SW480 (cell line): Measurements from ENCODE around the gene ESPN.
A peak's percentile ranks its signal among the peaks of the same experiment; 100 is the strongest.

Source experiments
- DNase-seq: peaks from one replicate; pipeline ENCODE4 v3.0.0-alpha.2; 2016; ENCODE audit warnings: low spot score

ESPN gene

DNA sequence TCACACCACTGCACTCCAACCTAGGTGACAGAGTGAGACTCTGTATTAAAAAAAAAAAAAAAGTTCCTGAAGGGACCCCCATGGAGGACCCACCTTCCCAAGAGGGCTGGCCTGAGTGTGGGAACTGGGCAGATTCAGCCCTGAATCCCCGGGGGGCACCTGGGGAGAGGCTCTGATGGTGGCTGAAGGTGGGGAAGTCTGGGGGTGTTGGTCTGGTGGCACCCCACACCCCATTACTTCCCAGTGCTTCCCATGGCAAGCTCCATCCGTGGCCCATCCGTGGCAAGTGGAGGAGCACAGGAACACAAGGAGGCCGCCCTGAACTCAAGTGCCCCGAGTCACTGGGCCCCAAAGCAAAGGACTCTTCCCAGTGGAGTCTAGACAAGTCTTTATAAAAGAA lies 42.2 kb downstream of the ESPN start:
- no peak for DNase-seq

DNA sequence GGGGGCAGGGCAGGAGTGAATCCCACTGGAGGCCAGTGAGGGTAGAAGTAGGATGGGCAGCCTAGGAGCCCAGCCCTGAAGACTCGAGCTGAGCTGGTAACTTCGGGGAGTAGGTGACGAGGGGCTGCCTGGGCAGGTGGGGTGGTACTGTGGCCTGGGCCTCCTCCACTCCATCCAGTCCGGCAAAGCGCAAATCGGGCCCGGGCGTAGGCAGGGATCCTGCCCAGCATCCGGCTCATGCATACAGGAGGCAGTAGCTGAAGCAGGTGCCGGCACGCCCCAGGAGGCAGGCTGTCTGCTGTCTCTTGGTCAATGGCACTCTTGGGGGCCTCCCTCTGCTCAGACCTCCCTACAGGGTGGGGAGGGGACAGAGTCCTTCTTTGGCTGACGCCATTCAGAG lies 42.6 kb downstream of the ESPN start:
- DNase-seq: no peak

DNA sequence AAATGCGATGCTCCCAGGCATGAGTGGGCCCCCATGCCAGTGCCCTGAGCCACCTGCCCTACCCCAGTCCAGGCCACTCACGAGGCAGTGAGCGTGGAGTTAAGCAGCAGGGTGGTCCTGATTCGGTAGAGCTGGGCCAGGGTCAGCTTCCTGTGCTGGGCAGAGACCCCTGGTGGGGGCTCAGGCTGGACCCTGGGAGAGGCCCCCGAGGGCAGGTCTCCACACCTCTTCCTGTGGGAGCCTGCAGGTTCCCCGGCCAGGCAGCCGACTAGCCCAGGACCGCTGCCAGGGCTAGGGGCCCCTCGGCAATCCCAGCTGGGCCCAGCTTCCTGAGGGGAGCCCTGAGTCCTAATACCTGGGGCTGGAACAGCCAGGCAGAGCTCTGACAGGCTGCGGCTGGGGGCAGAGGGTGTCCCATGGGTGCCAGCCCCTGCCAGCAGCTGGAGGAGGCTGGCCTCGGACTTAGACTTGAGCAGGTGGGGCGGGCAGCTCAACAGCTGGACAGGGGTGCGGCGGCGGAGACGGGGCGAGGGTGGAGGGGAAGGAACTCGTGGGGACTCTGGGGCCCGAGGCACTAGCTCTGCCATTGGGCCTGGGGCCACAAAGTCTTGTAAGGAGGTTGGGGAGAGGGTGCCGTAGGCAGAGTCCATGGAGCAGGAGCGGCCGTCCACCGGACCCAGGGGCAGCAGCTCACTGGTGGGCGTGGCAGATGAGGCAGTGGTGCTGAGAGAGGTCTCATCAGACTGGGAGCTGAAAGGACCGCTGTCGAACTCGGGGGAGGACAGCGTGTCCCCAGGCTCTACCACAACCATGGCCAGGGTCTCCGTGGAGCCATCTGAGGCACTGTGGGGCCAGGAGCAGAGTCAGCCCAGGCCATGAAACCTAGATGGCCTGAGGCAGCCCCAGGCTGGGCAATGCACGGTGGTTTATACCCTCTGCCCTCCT lies 43.4 kb downstream of the ESPN start:
- no peak for DNase-seq

DNA sequence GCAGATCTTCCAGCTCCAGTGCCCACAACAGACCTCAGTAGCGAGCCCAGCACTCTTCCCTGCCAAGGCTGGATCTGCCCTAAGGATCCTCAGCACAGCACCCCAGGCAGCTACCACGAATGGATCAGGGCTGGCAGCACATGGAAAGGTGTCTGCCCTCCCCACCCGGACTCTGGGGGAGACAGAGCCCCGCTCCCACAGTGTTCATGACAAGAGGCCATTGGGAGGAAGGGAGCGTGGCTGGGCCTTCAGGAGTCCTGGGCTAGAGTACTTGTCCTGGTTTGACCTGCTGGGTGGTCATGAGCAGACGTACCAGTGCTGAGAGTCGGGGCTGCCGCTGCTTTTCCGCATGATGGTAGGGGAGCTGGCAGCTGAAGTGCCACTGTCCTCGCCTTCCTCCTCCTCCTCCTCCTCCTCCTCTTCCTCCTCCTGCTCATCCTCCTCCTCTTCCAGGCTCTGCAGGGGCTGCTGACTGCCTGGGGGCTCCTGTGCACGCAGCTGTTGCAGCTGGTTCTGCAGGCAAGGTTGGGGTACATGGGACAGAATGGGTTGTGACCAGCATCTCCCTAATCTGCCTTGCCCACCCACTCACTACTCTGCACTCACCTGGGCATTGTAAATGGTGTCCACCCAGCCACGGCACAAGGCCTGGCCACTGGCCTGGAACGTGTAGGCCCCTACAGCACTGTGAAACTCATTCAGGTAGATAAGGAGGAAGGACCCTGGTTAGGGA lies 44.3 kb downstream of the ESPN start:
- no peak for DNase-seq

DNA sequence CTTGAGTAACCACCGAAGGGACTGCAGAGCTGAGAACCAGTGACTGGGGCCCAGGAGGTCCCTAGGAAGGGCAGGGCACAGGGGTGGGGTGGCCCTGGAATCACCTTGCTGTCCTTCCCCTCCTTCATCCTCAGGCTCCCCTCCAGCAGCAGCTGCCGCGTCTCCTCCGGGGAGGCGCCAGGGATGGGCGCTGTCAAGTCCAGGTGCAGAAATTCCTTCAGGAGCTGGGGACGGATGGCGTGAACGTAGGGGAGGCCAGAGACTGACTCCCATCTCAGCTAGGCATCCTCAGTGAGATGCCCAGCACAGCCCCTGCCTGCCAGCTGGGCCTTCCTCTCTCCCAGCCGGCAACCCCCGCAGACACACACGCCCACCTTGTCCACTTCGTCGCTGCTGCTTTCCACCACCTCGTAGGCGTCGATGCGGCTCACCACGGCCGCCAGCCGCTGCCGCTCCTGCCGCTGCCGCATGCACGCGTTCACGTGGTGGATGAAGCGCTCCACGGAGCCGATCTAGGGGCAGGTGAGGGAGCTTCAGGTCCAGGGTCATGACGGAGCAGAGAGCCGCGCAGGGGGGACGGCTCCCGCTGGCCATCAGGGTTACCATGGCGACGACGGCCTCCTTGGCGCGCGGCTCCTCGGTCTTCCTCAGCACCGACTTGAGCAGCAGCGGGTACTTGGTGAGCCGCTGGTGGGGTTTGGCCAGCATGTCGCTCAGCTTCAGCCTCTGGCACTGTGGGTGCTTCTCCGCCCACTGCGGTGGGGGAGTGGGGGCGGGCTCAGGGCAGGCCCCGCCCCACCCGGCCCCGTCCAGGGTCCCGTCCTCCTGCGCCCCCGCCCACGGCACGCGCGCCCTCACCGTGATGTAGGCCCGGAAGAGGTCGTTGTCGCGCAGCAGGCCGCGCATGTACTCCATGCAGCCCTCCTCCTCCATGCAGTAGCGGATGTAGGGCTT lies 45.8 kb downstream of the ESPN start:
- DNase-seq: no peak

DNA sequence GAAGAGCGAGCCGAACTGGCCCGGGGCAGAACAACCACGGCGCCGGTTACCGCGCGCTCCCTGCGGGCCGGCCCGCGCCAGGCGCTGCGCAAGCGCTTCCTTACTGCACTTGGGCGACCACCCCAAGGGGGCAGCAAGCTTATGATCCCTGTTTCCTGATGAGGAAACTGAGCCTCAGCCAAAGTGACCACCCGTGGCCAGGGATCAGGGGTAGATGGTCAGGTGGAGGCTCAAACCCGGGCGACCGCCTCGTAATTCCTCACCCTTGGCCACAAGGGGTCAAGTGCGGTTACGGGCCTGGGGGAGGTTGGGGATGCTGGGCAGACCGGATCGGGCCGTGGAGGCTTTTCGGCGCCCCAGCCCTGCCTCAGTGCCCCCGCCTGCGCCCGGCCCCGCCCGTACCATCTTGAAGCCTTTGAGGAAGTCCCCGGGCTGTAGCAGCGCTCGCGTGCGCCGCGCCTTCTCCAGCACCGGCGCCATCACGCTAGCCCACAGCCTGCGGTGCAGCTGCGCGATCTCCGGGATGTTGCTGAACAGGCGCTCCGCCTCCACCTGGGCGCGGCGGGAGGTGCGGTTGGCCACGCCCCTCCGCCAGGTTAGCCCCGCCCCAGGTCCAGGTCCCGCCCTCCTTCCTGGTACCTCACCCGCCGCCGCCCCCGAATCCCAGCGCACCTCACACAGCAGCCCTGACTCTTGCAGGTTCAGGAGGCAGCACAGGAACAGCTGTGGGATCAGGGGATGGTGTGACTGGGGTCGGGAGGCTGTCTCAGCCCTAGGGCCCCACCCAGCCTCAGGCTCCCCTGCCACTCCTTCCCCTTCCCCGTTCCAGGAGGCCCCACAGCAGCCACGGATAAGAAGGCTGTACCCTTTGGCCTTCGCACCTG lies 46.8 kb downstream of the ESPN start:
- no peak for DNase-seq

DNA sequence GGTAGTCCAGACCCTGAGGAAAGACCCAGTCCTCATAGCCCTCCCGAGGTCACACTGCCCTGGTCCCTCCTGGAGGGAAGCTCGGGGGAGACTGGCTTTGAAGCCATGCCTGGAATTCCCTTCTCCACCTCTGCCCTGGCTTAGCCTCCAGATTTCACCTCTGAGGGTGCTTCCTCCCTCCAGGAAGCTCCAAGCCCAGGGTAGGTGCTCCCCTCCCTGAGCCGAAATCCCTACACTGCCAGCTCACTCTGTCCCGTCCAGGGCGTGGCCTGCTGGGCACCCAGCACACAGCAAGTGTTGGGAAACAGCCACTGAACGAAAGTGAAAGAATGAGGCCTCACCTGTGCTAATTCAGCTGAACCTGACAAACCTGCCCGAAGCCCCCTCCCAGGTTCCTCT lies 47.4 kb downstream of the ESPN start:
- no peak for DNase-seq

DNA sequence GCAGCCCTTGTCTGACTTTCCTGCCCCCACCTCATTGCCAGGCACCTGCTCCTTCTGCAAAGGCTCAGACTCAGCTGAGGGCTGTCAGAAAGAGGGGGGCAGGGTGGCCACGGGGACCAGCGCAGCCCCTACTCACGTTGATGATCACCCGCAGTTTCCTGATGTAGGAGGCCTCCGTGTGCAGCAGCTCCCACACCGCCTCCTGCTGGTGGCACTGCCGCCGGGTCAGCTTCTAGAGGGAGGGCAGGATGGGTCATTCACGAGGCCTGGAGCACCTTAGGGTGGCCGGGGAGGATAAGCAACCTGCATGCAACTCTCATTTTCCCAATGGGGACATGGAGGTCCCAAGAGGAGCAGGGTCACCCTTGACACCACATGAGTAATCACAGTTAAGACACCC lies 47.8 kb downstream of the ESPN start:
- no peak for DNase-seq

DNA sequence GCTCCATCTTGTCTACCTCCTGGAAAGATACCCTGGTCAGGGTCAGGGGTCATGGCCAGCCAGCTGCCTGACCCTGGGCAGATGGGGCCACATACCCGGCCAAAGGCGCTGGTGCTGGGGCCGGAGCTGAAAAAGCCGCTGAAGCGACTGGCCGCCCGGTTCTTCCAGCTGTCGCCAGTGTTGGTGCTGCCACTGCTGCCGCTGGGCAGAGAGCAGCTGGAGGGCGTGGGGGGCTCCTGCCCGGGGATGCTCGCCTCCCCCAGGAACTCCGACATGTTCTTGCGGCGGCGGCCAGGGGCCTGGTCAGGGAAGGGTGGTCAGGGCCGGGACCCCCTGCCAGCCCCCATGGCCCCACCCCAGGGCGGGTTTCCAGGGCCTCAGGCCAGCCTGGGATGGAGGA lies 48.6 kb downstream of the ESPN start:
- no peak for DNase-seq

DNA sequence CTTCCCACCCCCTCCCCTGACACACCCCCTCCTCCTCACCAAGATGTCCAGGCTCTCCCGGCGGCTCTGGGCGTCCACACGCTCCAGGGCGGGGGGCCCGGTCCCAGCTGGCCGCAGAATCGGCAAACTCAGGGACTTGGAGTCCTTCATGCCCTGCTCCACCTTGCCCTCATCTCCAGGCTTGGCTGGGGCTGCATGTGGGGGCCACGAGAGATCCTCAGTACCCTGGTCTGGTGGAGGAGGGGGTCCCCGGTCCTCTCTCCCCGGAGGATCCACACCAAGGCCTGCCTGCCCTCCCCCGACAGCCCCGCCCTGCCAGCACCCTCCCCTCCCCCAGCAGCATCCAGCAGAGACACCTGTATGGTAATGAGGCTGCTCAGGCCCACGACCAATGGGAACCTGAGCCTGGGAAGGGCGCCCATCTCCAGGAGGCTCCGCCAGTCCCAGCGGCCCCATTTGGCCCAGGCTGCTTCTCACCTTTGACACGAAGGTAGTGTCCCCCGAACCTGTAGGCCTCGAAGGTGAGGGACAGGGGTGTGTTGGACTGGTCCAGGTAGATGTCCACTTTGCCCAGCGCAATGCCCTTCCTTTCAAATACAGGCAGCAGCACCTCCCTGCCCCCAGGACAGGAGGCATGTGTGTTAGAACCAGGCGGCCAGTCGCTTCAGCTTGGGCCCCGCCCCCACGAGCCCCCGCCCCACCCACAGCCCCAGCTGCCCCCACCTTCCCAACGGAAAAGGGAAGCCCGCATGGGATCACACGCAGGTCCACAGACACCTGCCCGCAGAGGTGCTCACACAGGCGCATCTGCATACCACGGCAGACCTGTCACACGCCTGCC lies 49.6 kb downstream of the ESPN start:
- DNase-seq: peak; percentile 89

DNA sequence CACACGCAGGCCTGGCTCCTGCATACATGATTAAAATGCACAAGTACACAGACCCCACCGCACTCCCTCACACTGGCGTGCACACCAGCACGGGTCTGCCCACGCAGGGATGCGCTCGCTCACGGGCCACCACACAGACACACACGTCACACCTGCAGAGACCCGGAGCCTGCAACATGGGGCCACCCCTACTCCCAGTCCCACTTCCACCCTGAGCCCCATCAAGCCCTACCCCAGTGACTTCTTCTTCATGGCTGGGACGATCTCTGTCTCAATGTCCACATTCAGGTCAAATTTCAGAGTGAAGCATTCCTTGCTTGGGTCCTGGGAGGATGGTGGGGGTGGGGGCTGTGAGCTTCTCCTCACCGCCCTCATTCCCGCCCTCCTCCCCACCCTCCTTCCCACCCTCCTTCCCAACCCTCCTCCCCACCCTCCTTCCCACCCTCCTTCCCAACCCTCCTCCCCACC lies 50.3 kb downstream of the ESPN start:
- DNase-seq: no peak

DNA sequence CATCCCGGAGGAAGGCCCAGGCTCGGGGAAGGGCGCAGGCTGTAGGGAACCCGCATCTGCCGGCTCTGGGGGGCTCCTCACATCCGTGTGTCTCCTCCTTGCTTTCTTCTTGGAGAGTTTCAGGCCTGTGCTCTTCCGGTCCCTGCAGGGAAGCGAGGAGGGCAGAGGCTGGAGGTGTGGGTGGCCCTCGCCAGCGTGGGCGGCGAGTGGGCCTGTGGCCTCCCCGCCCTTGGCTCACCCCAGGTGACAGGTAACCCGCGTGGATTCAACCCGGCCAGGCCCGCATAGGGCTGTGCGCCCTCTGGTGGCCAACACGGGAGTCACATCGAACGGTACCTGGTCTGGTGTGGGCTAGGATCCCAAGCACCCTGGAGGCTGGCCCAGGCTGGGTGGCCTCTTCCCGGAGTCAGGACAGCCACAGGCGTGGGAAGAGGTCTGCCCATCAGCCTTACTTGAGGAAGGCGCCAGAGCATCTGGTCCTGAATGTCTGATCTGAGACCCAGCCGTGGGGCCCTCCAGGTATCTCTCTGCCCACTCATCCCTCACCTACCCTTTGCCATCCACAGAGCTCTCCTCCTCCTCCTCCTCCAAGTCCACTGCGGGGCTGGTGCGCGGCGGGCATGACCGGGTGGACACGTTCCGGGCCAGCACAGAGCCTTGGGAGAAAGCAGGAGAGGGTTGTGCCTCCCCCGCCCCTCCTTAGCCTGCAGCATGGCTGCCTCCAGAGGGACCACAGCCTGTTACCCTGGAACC lies 51.0 kb downstream of the ESPN start:
- peak; percentile 50 for DNase-seq

DNA sequence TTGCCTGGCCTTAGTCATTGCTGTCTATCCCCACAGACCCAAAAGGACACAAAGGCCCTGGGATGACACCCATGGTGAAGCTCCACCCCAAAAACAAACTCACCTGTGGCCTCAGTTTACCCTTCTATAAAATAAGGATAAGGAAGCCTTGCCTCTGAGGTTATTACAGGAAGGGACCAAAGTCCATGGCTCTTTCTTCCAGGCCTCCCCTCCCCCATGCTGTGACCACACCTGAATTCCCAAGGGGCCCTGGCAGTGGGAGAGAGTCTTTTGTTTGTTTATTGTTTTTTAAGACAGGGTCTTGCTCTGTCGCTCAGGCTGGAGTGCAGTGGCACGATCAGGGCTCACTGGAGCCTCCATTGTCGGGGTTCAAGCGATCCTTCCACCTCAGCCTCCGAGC lies 51.9 kb downstream of the ESPN start:
- DNase-seq: no peak

DNA sequence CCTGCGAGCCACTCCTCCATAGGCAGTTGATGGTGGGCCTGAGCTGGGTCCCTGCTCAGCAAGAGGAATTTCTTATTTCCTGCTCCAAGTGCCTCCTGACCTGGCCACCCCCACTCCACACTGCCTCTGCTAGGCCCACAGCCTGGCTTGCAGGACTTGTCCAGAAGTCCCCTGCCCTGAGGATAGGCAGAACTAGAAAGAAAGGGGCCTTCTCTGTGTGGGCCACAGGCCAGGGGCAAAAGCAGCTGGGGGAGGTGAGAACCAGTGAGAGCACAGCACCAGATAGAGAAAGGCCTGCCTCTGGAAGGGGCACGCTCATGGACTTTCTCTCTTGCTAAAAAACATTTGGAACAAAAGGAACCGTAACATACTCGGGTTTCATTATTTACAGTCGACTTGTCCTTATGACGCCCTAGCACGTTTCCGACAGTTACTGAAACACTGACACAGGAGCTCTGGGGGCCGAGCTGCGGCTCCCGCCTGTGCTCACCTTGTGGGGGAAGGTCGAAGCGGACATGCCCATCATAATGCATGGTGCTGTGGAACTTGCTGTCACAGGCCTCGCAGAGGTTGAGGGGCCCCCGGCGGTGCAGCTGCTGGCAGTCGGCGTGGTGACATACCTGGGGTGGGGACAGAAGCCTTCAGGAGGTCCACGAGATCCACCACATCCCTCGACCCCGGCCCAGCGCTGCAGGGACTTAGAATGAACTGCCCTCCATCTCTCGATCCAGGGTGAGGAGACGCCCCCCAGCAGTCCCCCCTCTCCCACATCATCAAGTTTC lies 52.7 kb downstream of the ESPN start:
- no peak for DNase-seq

DNA sequence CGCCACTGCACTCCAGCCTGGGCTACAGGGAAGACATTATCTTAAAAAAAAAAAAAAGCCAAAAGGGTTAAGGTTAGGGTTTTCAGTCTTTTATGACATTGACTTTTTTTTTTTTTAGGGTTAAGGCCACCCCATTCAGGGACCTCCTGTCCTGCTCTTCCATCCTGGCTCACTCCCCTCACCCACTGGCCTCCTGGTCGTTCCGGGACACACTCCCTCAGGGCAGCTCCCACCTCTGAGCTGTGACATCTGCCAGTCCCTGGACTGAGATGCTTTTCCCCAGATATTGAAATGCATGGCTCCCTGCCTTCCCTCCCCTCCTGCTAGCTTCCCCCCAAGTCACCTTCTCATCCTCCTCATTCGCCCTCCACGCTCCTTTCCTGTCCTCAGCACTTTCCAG lies 57.2 kb downstream of the ESPN start:
- DNase-seq: no peak

DNA sequence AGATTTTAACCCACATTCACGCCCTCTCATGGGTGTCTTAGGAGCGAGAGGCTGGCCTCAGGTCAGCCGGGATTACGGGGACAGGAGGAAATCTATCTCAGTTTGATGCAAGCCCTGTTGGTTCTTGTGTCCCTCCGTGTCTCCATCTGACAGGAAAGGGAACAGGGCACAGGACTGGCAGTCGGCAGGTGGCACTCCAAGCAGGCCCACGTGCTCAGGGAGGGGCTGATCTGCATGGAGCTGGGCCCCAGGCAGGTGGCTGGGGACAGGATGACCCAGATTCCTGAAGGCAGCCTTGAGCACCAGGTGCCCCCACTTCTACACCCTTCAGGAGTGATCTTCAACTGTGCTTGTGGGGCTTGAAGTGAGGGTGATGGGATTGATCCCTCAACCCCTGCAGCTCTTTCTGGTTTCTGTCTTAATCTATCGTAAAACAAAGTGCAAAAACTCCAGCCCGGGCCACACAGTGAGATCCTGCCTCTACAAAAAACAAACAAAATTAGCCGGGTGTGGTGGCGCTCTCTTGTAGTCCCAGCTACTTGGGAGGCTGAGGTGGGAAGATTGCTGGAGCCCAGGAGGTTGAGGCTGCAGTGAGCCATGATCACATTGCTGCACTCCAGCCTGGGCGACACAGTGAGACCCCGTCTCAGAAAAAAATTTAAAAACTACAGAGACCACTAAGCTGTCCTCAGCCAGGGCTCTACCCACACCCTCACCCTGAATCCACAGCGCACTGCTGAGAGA lies 58.6 kb downstream of the ESPN start:
- DNase-seq: peak; percentile 62

DNA sequence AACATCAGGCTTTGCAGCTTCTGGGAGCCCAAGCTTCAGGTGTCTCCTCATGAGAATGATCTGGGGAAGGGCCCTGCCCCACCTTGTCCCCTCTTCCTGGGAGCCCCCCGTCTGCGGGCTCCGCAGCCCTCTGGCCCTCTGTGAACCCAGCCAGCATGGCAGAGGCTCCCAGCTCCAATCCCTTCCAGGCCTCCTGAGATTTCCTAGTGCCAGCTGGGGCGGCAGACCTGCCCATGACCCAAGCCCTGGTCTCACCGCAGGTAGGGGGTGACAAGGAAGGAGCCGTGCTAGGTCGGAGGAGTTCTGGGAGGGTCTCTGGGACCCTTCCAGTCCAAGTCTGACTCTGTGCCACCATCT lies 59.2 kb downstream of the ESPN start:
- DNase-seq: no peak

DNA sequence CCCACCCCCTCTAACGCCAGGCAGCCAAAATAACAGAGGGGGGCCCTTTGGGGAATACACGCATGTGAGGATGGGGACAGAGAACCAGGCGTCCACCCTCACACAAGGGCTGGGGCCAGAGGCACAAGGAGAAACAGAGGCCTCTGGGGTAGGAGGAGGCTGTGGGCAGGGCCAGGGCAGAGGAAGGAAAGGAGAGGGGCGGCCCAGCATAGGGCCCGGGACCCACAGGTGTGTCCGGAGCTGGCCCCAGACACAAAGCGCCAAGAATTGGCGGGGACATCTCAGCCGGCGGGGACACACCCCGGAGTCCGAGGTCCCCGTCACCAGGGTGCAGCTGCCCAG lies 60.2 kb downstream of the ESPN start:
- DNase-seq: no peak
